SH-SY5Y (cell line): Measurements from ENCODE around the gene MRPL14.

Source experiments
- GATA2 ChIP-seq: IDR thresholded peaks from 2 replicates; pipeline ENCODE4 v1.6.1; 2011; ENCODE audit warnings: mild to moderate bottlenecking, low read depth, low read length
- GATA3 ChIP-seq: IDR thresholded peaks from 2 replicates; pipeline ENCODE4 v1.6.1; 2011; ENCODE audit warnings: low read depth, mild to moderate bottlenecking, low read length, moderate library complexity

The MRPL14 gene

DNA sequence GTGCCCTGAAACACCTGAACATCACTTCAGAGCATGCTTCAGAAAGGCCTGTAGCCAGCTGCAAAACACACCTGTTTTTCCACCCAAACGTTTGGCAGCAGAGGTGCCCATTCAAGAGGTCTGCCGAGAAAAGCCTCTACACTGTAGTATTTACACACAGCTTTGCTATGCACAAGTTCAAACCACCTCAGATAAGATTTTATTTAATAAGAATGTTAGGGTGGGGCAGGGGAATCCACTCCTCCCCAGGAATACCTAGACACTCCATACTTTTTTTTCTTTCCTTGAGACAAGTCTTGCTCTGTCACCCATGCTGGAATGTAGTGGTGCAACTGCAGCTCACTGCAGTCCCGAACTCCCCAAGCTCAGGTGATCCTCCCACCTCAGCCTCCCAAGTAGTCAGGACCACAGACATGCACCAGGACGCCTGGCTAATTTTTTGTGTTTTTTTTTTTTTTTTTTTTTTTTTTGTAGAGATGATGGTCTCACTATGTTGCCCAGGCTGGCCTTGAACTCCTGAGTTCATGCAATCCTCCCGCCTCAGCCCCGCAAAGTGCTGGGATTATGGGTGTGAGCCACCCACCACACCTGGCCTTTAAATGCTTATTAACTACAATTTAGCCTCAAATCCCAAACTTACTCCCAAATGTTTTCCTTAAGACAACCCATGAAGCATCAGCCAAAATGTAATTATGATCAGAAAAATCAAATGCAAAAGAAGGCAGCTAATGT lies 9.7 kb downstream of the MRPL14 start:
- TF ChIP-seq GATA3 = no peak
- no peak for TF ChIP-seq GATA2

DNA sequence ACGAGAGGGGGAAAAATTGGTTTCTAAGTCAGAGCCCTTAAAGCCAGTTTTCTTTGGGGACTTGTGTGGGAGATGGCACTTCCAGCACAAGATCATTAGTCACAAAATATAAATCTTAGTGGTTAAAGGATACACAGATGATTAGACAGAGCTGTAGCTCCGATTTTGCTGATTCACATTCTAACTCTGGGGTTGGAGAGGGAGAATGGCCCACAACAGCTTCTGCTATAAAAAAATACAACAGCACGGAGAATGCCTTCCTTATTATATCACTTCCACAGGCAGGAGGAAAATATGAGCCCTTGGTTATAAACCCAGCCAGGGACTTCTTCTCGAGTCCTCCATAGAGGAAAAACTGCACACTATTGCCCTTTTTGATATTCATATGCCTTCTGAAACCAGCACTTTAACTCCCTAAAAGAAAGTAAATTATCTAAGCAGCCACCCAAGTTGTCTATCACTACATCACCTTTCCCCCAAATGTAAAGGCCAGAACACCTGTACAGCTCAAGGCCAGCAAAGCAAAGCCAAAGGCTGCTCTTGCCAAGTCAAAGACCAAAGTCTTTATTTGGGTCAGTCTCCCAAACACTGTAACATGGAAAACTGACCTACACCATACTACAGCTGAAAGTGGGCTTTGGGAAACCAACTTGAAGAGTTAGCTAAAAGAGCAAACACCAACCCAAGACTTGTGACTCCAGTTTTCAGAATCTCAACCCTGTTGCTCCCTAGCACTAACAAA lies 10.4 kb downstream of the MRPL14 start:
- no peak for TF ChIP-seq GATA2
- TF ChIP-seq GATA3 = no peak

DNA sequence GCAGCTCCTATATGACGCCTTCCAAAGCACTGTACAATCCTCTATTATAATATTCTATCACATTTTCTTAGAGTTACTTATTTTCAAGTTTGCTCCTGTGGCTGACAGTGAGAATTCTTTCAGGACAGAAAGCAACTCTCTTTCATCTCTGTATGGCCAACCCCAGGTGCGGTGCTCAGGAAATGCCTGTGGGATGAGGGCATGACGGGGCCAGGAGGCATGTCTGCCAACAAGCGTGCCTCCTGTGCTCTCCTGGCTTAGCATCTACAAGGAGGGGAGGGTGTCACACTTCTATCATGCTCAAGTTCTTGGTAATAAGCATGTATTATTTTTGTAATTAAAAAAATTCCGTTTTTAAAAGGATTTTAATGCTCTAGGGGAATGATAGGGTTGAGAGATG lies 11.4 kb downstream of the MRPL14 start:
- TF ChIP-seq GATA2 (no peak), GATA3 (no peak)

DNA sequence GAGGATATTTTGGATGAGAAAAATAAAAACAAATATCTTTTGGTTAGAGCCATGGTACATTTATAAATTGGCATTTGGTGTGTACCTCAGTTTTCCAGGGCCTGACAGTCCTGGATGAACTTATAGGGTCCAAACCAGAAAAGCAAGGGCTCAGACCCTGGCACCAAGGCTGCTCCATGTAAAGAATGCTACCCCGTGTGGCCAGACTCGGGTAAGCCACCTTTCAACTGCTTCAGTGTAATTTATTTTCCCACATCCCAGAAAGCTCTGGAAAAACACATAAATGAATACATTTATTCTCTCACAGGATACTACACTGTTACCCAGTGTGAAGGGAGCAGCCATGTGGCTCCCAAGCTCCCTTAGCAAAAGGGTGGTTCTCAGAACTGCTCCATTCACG lies 13.8 kb downstream of the MRPL14 start:
- no peak for TF ChIP-seq GATA2
- no peak for TF ChIP-seq GATA3

DNA sequence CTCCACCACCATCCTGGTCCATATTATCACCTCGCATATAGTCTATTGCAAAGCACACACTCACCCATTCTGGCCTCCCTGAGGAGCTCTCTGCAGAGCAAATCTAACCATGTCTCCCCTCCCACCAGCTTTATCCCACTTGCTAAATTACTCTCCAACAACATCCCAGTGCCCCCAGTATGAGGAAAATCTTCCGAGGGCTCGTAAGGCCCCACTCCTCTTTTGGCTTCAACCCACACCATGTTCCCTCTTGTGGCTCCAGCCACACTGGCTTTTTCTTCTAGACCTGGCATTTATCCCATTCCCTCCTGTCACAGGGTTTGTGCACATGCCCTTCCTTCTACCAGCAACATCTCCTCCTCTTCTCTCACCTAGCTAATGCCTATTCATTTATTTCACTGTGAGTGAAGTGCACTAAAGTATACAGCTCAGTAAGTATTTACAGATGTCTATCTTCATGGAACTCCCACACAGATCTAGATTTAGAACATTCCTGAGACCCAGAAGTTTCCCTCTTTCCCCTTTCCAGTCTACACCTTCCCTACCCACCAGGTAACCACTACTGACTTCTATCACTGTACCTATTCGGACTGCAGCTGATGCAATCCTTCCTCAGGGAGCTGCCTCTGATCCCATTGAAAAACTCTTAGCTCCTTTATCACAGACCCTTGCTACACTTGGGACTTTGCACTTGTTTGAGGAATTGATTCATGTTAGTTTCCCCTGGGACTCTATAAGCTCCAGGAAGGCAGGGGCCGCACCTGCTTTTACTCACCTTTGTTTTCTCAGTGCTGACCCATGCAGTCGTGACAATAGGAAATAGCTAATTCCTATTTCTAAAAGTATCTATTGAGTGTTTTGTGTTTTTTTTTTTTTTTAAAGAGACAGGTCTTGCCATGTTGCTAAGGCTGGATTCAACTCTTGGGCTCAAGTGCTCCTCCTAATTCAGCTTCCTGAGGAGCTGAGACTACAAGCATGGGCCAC lies 15.5 kb downstream of the MRPL14 start:
- no peak for TF ChIP-seq GATA3
- TF ChIP-seq GATA2 = no peak

DNA sequence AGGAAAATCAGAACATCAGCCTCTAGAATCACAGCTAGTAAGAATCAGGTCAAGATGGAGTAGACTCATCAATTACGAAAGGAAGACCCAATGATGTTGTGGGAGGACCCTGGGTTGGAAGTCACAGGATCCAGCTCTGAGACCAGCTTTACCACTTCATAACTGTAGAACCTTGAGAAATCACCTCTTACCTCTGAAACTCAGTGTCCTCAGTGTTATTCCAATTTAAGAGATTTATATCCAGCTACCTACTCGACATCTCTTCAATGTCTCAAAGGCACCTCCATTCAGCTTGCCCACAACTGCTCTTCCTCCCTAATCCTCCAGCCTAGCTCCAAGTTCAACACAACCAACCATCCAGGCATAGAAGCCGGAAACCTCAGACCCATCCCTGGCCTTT lies 16.3 kb downstream of the MRPL14 start:
- TF ChIP-seq GATA2 = no peak

DNA sequence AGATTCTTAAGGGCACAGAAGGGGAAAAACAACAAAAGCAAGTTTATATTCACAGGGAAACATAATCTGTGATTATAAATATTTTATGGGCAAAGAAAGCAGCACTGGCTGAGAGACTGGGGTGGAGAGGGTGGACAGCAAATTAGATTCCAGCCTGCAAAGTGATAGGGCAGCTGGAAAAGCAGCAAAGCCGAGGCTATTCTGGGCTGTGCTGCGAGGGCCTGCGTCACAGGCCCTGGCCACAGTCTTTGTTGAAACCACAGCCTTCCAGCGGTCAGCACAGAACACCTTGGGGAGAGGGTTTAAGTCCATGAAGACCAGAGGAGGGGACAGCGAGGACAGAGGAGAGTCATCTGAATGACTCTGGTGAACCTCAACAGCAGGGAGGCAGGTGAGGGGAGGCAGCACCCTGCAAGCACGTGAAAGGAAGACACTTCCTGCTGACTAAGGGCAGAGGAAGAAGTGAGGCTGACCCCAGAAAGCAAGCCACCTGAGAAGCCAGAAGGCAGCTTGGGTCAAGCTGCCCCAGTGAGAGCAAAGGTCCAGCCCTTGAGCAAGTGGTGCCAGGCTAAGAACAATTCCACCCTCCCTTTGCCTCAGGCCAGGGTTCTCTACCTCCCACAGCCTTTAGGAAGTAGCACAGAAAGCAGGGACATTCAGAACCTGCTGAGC lies 17.1 kb downstream of the MRPL14 start:
- TF ChIP-seq GATA2 (no peak), GATA3 (no peak)

DNA sequence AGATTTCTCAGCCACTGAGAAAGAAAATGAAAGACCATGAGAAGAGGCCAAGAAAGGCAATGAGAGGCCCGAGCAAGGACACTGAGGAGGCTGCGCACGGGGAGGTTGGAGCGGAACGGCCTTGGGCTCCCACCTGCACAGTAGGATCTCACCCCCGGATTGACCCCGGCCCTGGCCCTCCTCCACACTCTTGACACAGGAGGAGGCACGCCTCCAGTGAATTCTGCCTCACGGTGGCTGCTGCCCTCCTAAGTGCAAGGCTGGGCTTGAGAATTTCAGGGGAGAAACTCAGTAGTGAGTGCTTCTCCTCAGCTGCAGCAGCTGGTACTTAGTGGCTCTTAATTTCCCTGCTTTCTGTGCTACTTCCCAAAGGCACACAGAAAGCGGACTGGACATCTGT lies 18.0 kb downstream of the MRPL14 start:
- TF ChIP-seq GATA3 (no peak), GATA2 (no peak)

DNA sequence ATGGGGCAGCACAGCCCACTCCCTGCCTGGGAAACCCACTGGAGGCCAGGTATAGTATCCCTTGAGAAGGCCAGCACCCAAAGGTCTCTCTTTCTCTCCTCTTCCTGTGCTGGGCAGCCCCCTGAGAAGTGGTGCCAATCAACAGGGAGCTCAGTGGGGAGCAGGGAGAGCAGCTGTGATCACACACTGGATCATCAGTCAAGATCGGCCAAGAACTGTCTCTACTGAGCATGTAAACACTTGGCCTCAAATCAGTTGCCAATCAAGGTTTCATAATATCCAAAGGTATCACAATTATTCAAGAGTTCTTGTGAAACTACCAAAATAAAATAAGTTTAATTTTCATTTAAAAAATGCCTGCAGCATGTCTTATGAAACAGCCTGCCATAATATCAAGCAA lies 18.8 kb downstream of the MRPL14 start:
- no peak for TF ChIP-seq GATA3
- no peak for TF ChIP-seq GATA2

DNA sequence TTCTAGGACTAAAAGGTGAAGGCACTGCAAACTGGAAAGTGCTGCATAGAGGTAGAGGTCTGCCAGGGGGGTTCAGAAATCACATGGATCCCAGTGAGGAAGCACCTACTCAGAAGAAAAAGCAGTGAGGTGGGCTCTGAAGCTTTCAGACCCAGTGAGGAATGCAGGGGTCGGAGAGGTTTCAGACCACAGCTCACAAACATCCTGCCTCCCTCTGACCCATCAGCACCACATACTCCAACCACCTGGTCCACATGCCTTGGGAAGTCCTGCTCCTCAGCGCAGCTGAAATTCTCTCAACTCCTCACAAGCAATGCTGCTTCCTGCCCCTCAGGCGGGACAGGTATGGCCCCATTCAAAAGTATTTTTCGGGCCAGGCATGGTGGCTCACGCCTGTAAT lies 20.2 kb downstream of the MRPL14 start:
- TF ChIP-seq GATA3 (no peak), GATA2 (no peak)

DNA sequence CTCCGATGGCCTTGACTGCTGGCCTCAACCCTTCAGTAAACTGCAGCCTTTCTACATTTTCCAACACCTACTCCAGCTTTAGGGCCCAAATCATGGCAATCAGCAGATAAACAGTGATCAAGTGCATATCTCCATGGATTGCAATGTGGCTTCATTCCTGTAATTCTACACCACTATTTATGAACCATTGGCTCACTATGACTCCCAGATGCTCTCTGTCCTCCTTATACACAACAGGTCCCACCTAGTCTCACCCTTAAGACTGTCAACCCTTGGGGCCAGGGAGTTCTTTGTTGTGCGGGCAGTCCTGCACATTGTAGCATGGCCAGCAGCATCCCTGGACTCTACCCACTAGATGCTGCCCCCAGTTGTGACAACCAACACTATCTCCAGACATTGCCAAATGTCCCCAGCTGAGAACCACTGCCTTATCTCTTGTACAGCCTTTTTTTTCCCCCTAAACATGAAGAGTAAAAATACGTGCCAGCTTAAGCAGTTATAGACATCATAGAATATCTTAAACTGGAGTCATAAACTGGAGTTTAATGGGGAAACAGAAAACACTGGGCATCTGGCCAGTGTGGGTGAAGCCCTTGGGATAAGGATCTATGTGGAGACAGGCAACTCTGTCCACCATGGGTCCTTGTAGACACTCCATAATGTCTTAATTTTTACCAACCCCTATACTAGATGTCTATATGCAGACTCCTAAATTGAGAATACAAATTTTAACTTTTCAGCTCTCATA lies 21.1 kb downstream of the MRPL14 start:
- TF ChIP-seq GATA2 (no peak), GATA3 (no peak)

DNA sequence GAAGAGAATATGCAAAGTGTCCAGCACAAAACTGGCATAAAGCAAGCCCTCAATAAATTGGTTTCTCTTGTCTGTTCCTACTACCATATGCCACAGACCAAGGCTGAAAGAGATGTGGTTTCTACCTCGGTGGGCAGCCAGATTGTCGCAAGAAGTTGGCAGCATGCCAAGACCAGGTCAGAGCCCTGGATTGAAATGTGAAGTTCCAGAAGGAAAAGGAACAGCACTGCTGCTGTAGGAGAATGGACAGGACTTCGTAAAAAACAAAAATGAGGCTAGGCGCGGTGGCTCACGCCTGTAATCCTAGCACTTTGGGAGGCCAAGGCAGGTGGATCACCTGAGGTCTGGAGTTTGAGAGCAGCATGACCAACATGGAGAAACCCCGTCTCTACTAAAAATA lies 22.1 kb downstream of the MRPL14 start:
- TF ChIP-seq GATA3 (no peak), GATA2 (no peak)

DNA sequence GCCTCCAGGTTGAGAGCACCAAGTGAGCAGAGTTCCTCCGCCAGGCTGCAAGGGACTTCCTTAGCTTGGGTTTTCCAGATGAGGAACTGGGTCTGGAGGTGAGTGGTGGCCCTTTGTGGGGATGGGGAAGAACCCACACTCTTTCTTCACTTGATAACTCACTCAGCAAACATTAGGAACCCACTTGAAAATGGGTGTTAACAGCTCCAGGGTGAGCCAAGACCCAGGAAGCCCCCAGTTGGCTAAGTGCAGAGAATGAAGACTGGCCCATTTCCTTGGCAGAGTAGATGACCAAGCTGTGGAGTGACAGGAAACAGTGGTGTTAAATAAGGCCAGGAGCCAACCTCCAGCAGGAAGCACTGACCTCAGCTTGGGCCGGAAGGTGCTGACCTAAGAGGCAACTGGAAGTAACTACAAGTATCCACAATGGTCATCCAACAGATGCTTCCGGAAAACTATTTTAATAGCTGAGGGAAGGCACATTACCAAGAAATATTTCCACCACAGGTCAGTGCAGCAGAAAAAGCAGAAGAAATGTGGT lies 22.7 kb downstream of the MRPL14 start:
- TF ChIP-seq GATA3 (no peak), GATA2 (no peak)
